ENCODE measurements around the gene MAPKAP1. TPM values are rescaled to one million over a fixed set of nuclear protein-coding genes. Genes with fewer than 3 reads are reported as not detected.

MAPKAP1 gene
- total RNA-seq, 2 experiments from 2014 or later = 66.2 to 78.8 TPM

GRCh38 chr9:125749287-125749935, 42.4 kb upstream of the MAPKAP1 start:
- Histone ChIP-seq H3K4me3 (ENCODE audit: low read depth, low read length, poor library complexity, severe bottlenecking) (no peak overlapping the region), H3K4me2 (ENCODE audit: low read length) (peak overlapping the region; percentile 71), H3K79me2 (ENCODE audit: insufficient read depth, low read depth, low read length) (no peaks in the 10 kb centered on the region), H4K20me1 (ENCODE audit: insufficient read depth, low read length) (peaks cover 3% of the 10 kb centered on the region; the same call in 1 of the 2 replicates), H3K36me3 (ENCODE audit: insufficient read depth, low read length) (peaks cover 28% of the 10 kb centered on the region), H3K9me3 (ENCODE audit: low read length) (no peaks in the 10 kb centered on the region), H3K27ac (ENCODE audit: low read depth, low read length, poor library complexity, severe bottlenecking) (no peak overlapping the region), H2AFZ (ENCODE audit: low read length) (no peak overlapping the region), H3K9me2 (ENCODE audit: insufficient read depth, low read length) (no peaks in the 10 kb centered on the region), H3K4me1 (ENCODE audit: insufficient read depth, low read length, poor library complexity, severe bottlenecking) (peaks cover 26% of the 10 kb centered on the region)
- intact Hi-C loops (cut with micrococcal nuclease; ENCODE audit: unreplicated experiment) = loop anchor here (5.0 kb wide), 1 partner anchor 342 kb away; no protein-coding TSS in a partner anchor
- BruUV-seq (replicated peaks) = TSS peak; percentile 67
- TF ChIP-seq EZH2phosphoT487 (IDR thresholded peaks at IDR 0.05; ENCODE audit: borderline replicate concordance, low read depth, low read length) (no peak), CTCF (conservative IDR thresholded peaks at IDR 0.05; ENCODE audit: low read length) (no peak)
- CTCF ChIA-PET (ENCODE audit: unreplicated experiment) = no interaction called here
- POLR2A ChIA-PET = interaction anchor here (0.6 kb wide), 2 partner anchors 10 to 207 kb away, joined by 3 to 5 read pairs; no protein-coding TSS in a partner anchor
- no peak for DNase-seq (ENCODE audit: low spot score)

- intact Hi-C loops (cut with micrococcal nuclease; ENCODE audit: unreplicated experiment) = loop anchor here (5.0 kb wide), 1 partner anchor 341 kb away; no protein-coding TSS in a partner anchor
- no peak for TF ChIP-seq EZH2phosphoT487 (IDR thresholded peaks at IDR 0.05; ENCODE audit: borderline replicate concordance, low read depth, low read length)
- TF ChIP-seq CTCF (conservative IDR thresholded peaks at IDR 0.05; ENCODE audit: low read length) = no peak
- POLR2A ChIA-PET = interaction anchor here (0.6 kb wide), 2 partner anchors 11 to 207 kb away, joined by 3 to 5 read pairs; no protein-coding TSS in a partner anchor
- H3K4me2 ChIP-seq (ENCODE audit: low read length) = peak overlapping the region; percentile 71
- H2AFZ ChIP-seq (ENCODE audit: low read length) = no peak overlapping the region; the same call in 1 of the 2 replicates
- no peaks in the 10 kb centered on the region for H3K79me2 ChIP-seq (ENCODE audit: insufficient read depth, low read depth, low read length)
- no peaks in the 10 kb centered on the region for H3K9me3 ChIP-seq (ENCODE audit: low read length)
- CTCF ChIA-PET (ENCODE audit: unreplicated experiment) = no interaction called here
- DNase-seq (ENCODE audit: low spot score) = no peak
- H3K27ac ChIP-seq (ENCODE audit: low read depth, low read length, poor library complexity, severe bottlenecking) = no peak overlapping the region
- peaks cover 22% of the 10 kb centered on the region for H3K36me3 ChIP-seq (ENCODE audit: insufficient read depth, low read length)
- peaks cover 3% of the 10 kb centered on the region; the same call in 1 of the 2 replicates for H4K20me1 ChIP-seq (ENCODE audit: insufficient read depth, low read length)
- H3K4me3 ChIP-seq (ENCODE audit: low read depth, low read length, poor library complexity, severe bottlenecking) = peak overlapping the region; percentile 70
- H3K9me2 ChIP-seq (ENCODE audit: insufficient read depth, low read length) = no peaks in the 10 kb centered on the region
- BruUV-seq (replicated peaks) = no TSS peak
- H3K4me1 ChIP-seq (ENCODE audit: insufficient read depth, low read length, poor library complexity, severe bottlenecking) = peaks cover 26% of the 10 kb centered on the region
Observed at GRCh38 chr9:125748446-125749099, 41.6 kb upstream of the MAPKAP1 start.
